ENCODE data around the gene GPSM3.

DNA sequence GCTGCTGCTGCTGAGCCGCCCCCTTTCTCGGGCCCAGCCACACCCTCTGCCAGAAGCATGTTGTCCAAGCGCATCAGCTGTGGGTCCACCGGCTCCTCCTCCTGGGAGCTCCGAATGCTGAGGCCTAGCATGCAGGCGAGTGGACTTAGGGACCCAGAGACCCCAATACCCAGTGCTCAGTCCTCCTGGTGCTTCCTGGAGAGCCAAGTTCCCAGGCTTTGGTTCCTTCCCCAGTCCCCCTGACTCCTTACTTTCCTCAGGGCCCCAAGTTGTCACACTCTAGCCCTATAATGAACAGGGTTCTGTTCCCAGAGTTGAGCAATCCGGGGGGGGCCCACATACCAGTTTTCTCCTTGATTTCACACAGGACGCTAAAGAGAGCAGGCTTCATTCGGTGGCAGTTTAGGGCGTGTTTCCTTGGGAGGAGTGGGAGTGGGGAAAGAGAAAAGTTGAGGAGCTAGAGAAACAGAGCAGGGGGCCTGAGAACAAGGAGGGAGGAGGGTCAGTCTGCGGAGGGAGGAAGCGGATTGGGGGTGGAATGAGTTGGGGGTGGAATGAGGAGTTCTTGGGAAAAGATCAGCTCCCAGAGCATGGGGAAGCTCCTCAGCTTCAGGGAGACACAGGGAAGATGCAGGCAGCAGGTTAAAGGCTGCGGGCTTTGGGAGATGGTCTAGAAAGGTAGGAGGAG lies 3.9 kb downstream of the GPSM3 start:
- TF ChIP-seq, protein P1, sequence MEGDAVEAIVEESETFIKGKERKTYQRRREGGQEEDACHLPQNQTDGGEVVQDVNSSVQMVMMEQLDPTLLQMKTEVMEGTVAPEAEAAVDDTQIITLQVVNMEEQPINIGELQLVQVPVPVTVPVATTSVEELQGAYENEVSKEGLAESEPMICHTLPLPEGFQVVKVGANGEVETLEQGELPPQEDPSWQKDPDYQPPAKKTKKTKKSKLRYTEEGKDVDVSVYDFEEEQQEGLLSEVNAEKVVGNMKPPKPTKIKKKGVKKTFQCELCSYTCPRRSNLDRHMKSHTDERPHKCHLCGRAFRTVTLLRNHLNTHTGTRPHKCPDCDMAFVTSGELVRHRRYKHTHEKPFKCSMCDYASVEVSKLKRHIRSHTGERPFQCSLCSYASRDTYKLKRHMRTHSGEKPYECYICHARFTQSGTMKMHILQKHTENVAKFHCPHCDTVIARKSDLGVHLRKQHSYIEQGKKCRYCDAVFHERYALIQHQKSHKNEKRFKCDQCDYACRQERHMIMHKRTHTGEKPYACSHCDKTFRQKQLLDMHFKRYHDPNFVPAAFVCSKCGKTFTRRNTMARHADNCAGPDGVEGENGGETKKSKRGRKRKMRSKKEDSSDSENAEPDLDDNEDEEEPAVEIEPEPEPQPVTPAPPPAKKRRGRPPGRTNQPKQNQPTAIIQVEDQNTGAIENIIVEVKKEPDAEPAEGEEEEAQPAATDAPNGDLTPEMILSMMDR (conservative IDR thresholded peaks at IDR 0.05; ENCODE audit: low read depth in 2 of 2): no peak
- no peak for TF ChIP-seq ZNF331 (CRISPR knock-in tag; IDR thresholded peaks at IDR 0.05; ENCODE audit: low read depth)
- no peak for TF ChIP-seq POLR2AphosphoS5 (IDR thresholded peaks at IDR 0.05; ENCODE audit: low read depth)
- TF ChIP-seq EZH2 (IDR thresholded peaks at IDR 0.05; ENCODE audit: low read depth, unreplicated experiment): no peak
